HFFc6 (cell line): Measurements from ENCODE around the gene JMJD8. TPM values are rescaled to one million over a fixed set of nuclear protein-coding genes. Genes with fewer than 3 reads are reported as not detected.

Experiments
- DNase-seq: peaks from one replicate; pipeline ENCODE4 v3.0.0-alpha.2; 2018
- H3K27ac Mint-ChIP-seq: 2 replicates; pipeline ENCODE4 v1.8.0; 2020; ENCODE audit warnings: mild to moderate bottlenecking, mixed read lengths
- H3K27me3 Mint-ChIP-seq: 2 replicates; pipeline ENCODE4 v1.8.0; 2021; ENCODE audit warnings: mild to moderate bottlenecking, moderate library complexity, mixed read lengths; ENCODE audit not compliant: insufficient read depth
- H3K36me3 Mint-ChIP-seq: 2 replicates; pipeline ENCODE4 v1.8.0; 2021; ENCODE audit warnings: low read depth, mixed read lengths
- H3K4me1 Mint-ChIP-seq: 2 replicates; pipeline ENCODE4 v1.8.0; 2020; ENCODE audit warnings: low read depth, mixed read lengths
- H3K4me3 Mint-ChIP-seq: 2 replicates; pipeline ENCODE4 v1.8.0; 2020; ENCODE audit warnings: mild to moderate bottlenecking, moderate library complexity, mixed read lengths
- H3K9me3 Mint-ChIP-seq: 2 replicates; pipeline ENCODE4 v1.8.0; 2020; ENCODE audit warnings: mild to moderate bottlenecking, mixed read lengths
- total RNA-seq, 6 experiments: library from RNA; stranded (reverse); fragmentation: NEBNext Ultra II Directional; extraction: Animal tissue kit (Norgen Biotek cat#: 25700); gene quantifications; 2 replicates in 1 of 6; 3 replicates in 5 of 6; pipeline ENCODE4 v1.2.3, GENCODE V29; 2021
- TF ChIP-seq, protein P1 (sequence below): fragments of 200-600 bp; sonication (generic); IDR thresholded peaks from 2 replicates; pipeline ENCODE4 v1.5.0; 2021; ENCODE audit warnings: antibody characterized with exemption, mild to moderate bottlenecking

JMJD8 gene
- total RNA-seq, 6 experiments from 2014 or later: 7.6 to 10.6 (median 9.3) TPM

- H3K4me3 Mint-ChIP-seq: no peak overlapping the region
- H3K27me3 Mint-ChIP-seq: peaks cover 3% of the 10 kb centered on the region
- no peaks in the 10 kb centered on the region for H3K4me1 Mint-ChIP-seq
- no peaks in the 10 kb centered on the region for H3K36me3 Mint-ChIP-seq
- no peak overlapping the region for H3K27ac Mint-ChIP-seq
- no peaks in the 10 kb centered on the region for H3K9me3 Mint-ChIP-seq
- no peak for DNase-seq
- TF ChIP-seq, protein P1, sequence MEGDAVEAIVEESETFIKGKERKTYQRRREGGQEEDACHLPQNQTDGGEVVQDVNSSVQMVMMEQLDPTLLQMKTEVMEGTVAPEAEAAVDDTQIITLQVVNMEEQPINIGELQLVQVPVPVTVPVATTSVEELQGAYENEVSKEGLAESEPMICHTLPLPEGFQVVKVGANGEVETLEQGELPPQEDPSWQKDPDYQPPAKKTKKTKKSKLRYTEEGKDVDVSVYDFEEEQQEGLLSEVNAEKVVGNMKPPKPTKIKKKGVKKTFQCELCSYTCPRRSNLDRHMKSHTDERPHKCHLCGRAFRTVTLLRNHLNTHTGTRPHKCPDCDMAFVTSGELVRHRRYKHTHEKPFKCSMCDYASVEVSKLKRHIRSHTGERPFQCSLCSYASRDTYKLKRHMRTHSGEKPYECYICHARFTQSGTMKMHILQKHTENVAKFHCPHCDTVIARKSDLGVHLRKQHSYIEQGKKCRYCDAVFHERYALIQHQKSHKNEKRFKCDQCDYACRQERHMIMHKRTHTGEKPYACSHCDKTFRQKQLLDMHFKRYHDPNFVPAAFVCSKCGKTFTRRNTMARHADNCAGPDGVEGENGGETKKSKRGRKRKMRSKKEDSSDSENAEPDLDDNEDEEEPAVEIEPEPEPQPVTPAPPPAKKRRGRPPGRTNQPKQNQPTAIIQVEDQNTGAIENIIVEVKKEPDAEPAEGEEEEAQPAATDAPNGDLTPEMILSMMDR: no peak
Measured at GRCh38 chr16:673399-673991, 10.6 kb downstream of the JMJD8 start.

- H3K9me3 Mint-ChIP-seq: no peaks in the 10 kb centered on the region
- no peak overlapping the region for H3K4me3 Mint-ChIP-seq
- no peaks in the 10 kb centered on the region for H3K36me3 Mint-ChIP-seq
- TF ChIP-seq, protein P1: no peak
- H3K27ac Mint-ChIP-seq: no peak overlapping the region
- H3K27me3 Mint-ChIP-seq: peaks cover 3% of the 10 kb centered on the region
- no peaks in the 10 kb centered on the region for H3K4me1 Mint-ChIP-seq
- no peak for DNase-seq
Measured at GRCh38 chr16:672851-673250, 11.3 kb downstream of the JMJD8 start.

DNA sequence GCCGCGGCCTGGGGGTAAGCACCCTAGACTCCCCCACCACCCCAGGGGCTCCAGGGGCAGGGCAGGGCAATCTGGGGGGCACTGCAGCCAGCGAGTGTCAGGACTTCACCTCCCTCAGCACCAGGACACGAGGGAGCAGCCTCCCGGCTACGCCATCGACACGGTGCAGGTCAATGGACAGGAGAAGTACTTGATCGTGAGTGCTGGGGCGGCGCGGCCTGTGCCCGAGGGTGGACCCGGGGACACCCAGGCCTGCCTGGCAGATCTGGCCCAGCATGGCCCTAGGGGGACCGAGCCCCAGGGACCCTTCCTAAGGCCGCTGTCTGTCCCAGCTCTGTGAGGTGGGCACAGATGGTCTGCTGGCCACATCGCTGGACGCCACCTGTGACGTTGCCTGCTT, 11.8 kb downstream of the JMJD8 start:
- no peak for DNase-seq
- peaks cover 3% of the 10 kb centered on the region for H3K27me3 Mint-ChIP-seq
- no peaks in the 10 kb centered on the region for H3K36me3 Mint-ChIP-seq
- TF ChIP-seq, protein P1: no peak
- H3K4me1 Mint-ChIP-seq: no peaks in the 10 kb centered on the region
- no peak overlapping the region for H3K4me3 Mint-ChIP-seq
- H3K27ac Mint-ChIP-seq: no peak overlapping the region
- H3K9me3 Mint-ChIP-seq: no peaks in the 10 kb centered on the region

- Mint-ChIP-seq H3K27me3 (peaks cover 3% of the 10 kb centered on the region), H3K4me1 (no peaks in the 10 kb centered on the region), H3K36me3 (no peaks in the 10 kb centered on the region), H3K9me3 (no peaks in the 10 kb centered on the region), H3K4me3 (no peak overlapping the region), H3K27ac (no peak overlapping the region)
- TF ChIP-seq, protein P1: no peak
- DNase-seq: no peak
Measured at GRCh38 chr16:671353-672131, 12.6 kb downstream of the JMJD8 start.

DNA sequence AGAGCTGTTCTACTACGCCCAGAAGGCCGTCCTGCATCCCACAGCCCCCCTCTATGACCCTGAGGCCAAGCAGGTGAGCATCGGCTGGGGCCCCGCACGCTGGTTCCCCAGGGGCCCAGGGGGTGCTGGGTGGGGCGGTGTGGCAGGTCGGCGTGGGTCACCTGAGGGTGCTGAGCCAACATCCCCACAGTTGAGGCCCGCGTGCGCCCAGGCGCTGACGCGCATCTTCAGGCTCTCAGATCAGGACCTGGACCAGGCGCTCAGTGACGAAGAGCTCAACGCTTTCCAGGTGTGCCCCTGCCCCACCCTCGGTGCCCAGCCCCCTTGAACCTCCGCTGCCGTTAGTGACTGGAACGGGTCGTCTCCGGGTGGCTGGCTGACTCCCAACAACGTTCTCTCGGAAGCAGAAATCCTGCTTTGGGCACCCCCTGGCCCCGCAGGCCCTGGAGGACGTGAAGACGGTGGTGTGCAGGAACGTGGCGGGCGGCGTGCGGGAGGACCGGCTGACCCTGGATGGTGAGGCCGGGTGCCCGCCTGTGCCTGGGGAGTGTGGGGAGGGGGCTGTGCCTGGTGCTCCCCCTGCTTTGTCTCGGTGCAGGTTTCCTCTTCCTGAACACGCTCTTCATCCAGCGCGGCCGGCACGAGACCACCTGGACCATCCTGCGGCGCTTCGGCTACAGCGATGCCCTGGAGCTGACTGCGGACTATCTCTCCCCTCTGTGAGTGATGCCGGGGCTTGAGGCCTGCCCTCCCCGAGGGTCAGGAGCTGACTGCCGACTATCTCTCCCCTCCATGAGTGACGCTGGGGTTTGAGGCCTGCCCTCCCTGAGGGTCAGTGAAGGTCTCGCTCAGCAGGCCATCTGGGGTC, 13.4 kb downstream of the JMJD8 start:
- no peaks in the 10 kb centered on the region for H3K36me3 Mint-ChIP-seq
- H3K9me3 Mint-ChIP-seq: no peaks in the 10 kb centered on the region
- DNase-seq: no peak
- H3K27me3 Mint-ChIP-seq: peaks cover 3% of the 10 kb centered on the region
- no peak overlapping the region for H3K27ac Mint-ChIP-seq
- no peak overlapping the region for H3K4me3 Mint-ChIP-seq
- TF ChIP-seq, protein P1: no peak
- no peaks in the 10 kb centered on the region for H3K4me1 Mint-ChIP-seq
